ENCODE data around the gene TMEM63B.
"Not testable (repeated sequence)": the region's sequence is repeated elsewhere in the genome, so short reads cannot be mapped to it uniquely, and the experiment has no call there.

Gene TMEM63B

GRCh38 chr6:44094403-44095242, 32.7 kb upstream of the TMEM63B start:
- DNase-seq (ENCODE audit: low read depth in 2 of 2): no peak

DNA sequence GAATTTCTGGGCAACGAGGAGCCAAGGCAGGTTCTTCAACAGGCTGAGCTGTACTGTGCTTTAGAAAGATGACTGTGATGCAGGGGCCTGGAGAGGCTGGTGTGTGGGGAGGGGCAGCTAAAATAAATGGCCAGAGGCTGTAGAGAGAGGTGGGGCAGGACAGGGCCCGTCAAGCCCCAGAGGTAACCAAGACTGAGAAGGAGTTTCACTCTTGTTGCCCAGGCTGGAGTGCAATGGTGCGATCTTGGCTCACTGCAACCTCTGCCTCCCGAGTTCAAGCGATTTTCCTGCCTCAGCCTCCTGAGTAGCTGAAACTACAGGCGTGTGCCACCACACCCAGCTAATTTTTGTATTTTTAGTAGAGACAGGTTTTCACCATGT, 32.1 kb upstream of the TMEM63B start:
- DNase-seq (ENCODE audit: low read depth in 2 of 2): not testable (repeated sequence)

GRCh38 chr6:44096612-44097011, 30.7 kb upstream of the TMEM63B start:
- DNase-seq (ENCODE audit: low read depth in 2 of 2): peak; percentile 45 to 54

GRCh38 chr6:44097782-44098317, 29.5 kb upstream of the TMEM63B start:
- DNase-seq (ENCODE audit: low read depth in 2 of 2): no peak

DNA sequence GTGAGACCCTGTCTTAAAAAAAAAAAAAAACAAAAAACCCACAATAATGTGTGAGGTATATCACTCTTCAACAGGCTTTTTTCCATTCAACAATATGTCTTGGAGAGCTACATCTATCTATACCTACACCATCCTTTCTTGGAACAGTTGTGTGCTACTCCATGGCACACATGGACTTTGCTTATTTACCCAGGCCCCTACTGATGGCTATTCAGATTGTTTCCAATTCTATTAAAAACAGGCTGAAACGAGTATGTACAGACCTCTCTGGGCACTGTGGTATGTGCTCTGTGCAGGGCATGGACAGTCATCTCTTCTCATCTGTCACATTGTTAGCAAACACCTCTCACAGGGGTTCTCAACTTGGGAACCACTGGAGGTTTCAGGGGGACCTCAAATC, 28.2 kb upstream of the TMEM63B start:
- DNase-seq (ENCODE audit: low read depth in 2 of 2): no peak

DNA sequence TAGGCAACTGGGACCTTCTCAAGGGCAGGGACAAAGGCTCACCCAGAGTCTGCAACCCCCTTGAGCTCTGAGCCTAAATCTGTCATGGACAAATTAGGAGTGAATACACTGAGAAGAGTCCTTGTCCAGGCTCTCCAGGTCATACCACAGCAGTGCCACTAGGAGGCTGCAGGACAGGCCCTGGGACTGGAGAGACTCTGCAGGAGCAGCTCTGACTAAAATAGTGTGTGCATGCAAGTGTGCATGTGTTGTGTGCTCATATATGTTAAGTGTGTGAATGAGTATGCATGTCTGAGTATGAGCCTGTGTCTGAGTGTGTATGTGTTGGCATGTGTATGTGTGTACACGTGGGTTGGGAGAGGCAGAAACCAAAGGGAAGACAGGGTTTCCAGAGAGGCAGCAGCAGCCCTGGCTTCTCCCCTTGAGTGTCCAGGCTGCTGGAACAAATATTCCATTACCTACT, 27.2 kb upstream of the TMEM63B start:
- DNase-seq (ENCODE audit: low read depth in 2 of 2): no peak

DNA sequence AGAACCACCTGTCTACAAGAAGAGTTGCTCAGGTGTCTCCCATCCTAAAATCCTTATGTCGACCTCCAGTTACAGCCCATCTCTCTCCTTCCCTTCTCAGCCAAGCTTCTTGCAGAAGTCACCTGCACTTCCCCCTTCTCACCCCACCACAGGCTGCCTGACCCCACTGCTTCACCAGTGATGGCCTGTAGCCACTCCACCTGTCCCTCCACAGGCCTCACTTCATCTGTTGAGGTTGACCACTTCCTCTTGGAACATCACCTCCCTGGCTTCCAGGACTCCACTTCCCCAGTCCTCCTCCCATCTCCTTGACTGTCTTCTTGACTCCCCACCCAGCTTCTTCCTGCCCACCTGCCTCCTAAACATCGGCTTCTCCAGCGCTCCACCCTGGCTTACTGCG, 25.5 kb upstream of the TMEM63B start:
- no peak for DNase-seq (ENCODE audit: low read depth in 2 of 2)

- DNase-seq (ENCODE audit: low read depth in 2 of 2): no peak
These were observed 24.8 kb upstream of the TMEM63B start for GRCh38 chr6:44102527-44102926.

- no peak for DNase-seq (ENCODE audit: low read depth in 2 of 2)
These were observed 22.8 kb upstream of the TMEM63B start for GRCh38 chr6:44104481-44105021.

DNA sequence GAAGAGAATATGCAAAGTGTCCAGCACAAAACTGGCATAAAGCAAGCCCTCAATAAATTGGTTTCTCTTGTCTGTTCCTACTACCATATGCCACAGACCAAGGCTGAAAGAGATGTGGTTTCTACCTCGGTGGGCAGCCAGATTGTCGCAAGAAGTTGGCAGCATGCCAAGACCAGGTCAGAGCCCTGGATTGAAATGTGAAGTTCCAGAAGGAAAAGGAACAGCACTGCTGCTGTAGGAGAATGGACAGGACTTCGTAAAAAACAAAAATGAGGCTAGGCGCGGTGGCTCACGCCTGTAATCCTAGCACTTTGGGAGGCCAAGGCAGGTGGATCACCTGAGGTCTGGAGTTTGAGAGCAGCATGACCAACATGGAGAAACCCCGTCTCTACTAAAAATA, 22.2 kb upstream of the TMEM63B start:
- no peak for DNase-seq (ENCODE audit: low read depth in 2 of 2)

DNA sequence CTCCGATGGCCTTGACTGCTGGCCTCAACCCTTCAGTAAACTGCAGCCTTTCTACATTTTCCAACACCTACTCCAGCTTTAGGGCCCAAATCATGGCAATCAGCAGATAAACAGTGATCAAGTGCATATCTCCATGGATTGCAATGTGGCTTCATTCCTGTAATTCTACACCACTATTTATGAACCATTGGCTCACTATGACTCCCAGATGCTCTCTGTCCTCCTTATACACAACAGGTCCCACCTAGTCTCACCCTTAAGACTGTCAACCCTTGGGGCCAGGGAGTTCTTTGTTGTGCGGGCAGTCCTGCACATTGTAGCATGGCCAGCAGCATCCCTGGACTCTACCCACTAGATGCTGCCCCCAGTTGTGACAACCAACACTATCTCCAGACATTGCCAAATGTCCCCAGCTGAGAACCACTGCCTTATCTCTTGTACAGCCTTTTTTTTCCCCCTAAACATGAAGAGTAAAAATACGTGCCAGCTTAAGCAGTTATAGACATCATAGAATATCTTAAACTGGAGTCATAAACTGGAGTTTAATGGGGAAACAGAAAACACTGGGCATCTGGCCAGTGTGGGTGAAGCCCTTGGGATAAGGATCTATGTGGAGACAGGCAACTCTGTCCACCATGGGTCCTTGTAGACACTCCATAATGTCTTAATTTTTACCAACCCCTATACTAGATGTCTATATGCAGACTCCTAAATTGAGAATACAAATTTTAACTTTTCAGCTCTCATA, 21.2 kb upstream of the TMEM63B start:
- DNase-seq (ENCODE audit: low read depth in 2 of 2): no peak

- DNase-seq (ENCODE audit: low read depth in 2 of 2): no peak
These were observed 20.3 kb upstream of the TMEM63B start for GRCh38 chr6:44107017-44107416.

DNA sequence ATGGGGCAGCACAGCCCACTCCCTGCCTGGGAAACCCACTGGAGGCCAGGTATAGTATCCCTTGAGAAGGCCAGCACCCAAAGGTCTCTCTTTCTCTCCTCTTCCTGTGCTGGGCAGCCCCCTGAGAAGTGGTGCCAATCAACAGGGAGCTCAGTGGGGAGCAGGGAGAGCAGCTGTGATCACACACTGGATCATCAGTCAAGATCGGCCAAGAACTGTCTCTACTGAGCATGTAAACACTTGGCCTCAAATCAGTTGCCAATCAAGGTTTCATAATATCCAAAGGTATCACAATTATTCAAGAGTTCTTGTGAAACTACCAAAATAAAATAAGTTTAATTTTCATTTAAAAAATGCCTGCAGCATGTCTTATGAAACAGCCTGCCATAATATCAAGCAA, 18.9 kb upstream of the TMEM63B start:
- DNase-seq (ENCODE audit: low read depth in 2 of 2): no peak

GRCh38 chr6:44109212-44109611, 18.1 kb upstream of the TMEM63B start:
- DNase-seq (ENCODE audit: low read depth in 2 of 2): no peak

GRCh38 chr6:44110005-44110676, 17.2 kb upstream of the TMEM63B start:
- no peak for DNase-seq (ENCODE audit: low read depth in 2 of 2)

DNA sequence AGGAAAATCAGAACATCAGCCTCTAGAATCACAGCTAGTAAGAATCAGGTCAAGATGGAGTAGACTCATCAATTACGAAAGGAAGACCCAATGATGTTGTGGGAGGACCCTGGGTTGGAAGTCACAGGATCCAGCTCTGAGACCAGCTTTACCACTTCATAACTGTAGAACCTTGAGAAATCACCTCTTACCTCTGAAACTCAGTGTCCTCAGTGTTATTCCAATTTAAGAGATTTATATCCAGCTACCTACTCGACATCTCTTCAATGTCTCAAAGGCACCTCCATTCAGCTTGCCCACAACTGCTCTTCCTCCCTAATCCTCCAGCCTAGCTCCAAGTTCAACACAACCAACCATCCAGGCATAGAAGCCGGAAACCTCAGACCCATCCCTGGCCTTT, 16.4 kb upstream of the TMEM63B start:
- no peak for DNase-seq (ENCODE audit: low read depth in 2 of 2)

- DNase-seq (ENCODE audit: low read depth in 2 of 2): no peak
These were observed 15.6 kb upstream of the TMEM63B start for GRCh38 chr6:44111434-44112417.

- DNase-seq (ENCODE audit: low read depth in 2 of 2): no peak
These were observed 13.9 kb upstream of the TMEM63B start for GRCh38 chr6:44113414-44113813.

DNA sequence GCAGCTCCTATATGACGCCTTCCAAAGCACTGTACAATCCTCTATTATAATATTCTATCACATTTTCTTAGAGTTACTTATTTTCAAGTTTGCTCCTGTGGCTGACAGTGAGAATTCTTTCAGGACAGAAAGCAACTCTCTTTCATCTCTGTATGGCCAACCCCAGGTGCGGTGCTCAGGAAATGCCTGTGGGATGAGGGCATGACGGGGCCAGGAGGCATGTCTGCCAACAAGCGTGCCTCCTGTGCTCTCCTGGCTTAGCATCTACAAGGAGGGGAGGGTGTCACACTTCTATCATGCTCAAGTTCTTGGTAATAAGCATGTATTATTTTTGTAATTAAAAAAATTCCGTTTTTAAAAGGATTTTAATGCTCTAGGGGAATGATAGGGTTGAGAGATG, 11.5 kb upstream of the TMEM63B start:
- DNase-seq (ENCODE audit: low read depth in 2 of 2): no peak

DNA sequence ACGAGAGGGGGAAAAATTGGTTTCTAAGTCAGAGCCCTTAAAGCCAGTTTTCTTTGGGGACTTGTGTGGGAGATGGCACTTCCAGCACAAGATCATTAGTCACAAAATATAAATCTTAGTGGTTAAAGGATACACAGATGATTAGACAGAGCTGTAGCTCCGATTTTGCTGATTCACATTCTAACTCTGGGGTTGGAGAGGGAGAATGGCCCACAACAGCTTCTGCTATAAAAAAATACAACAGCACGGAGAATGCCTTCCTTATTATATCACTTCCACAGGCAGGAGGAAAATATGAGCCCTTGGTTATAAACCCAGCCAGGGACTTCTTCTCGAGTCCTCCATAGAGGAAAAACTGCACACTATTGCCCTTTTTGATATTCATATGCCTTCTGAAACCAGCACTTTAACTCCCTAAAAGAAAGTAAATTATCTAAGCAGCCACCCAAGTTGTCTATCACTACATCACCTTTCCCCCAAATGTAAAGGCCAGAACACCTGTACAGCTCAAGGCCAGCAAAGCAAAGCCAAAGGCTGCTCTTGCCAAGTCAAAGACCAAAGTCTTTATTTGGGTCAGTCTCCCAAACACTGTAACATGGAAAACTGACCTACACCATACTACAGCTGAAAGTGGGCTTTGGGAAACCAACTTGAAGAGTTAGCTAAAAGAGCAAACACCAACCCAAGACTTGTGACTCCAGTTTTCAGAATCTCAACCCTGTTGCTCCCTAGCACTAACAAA, 10.5 kb upstream of the TMEM63B start:
- no peak for DNase-seq (ENCODE audit: low read depth in 2 of 2)

All from stimulated activated CD4-positive, alpha-beta T cell treated with anti-CD3 and anti-CD28 coated beads, Interleukin-12 subunit alpha, Interleukin-12 subunit beta, amount 100 ng/mL, for 24 hours (primary cell).